GM19351 (cell line): ENCODE data around the gene NCLN.
A peak's percentile ranks its signal among the peaks of the same experiment; 100 is the strongest.
"Not testable (repeated sequence)": the region's sequence is repeated elsewhere in the genome, so short reads cannot be mapped to it uniquely, and the experiment has no call there.

ENCODE experiments used
- ATAC-seq: cut with Tn5 transposase; IDR thresholded peaks from one replicate; pipeline ENCODE4 v1.9.1; 2021; ENCODE audit warnings: mild to moderate bottlenecking, moderate library complexity; ENCODE audit not compliant: unreplicated experiment

NCLN gene

DNA sequence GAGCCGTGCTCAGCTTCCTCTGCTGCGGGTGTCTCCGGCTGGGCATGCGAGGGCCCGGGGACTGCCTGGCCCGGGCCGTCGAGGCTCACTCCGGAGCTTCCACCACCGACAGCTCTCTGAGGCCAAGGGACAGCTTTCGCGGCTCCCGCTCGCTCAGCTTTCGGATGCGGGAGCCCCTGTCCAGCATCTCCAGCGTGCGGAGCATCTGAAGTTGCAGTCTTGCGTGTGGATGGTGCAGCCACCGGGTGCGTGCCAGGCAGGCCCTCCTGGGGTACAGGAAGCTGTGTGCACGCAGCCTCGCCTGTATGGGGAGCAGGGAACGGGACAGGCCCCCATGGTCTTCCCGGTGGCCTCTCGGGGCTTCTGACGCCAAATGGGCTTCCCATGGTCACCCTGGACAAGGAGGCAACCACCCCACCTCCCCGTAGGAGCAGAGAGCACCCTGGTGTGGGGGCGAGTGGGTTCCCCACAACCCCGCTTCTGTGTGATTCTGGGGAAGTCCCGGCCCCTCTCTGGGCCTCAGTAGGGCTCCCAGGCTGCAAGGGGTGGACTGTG lies 5.9 kb upstream of the NCLN start:
- no peak for ATAC-seq

DNA sequence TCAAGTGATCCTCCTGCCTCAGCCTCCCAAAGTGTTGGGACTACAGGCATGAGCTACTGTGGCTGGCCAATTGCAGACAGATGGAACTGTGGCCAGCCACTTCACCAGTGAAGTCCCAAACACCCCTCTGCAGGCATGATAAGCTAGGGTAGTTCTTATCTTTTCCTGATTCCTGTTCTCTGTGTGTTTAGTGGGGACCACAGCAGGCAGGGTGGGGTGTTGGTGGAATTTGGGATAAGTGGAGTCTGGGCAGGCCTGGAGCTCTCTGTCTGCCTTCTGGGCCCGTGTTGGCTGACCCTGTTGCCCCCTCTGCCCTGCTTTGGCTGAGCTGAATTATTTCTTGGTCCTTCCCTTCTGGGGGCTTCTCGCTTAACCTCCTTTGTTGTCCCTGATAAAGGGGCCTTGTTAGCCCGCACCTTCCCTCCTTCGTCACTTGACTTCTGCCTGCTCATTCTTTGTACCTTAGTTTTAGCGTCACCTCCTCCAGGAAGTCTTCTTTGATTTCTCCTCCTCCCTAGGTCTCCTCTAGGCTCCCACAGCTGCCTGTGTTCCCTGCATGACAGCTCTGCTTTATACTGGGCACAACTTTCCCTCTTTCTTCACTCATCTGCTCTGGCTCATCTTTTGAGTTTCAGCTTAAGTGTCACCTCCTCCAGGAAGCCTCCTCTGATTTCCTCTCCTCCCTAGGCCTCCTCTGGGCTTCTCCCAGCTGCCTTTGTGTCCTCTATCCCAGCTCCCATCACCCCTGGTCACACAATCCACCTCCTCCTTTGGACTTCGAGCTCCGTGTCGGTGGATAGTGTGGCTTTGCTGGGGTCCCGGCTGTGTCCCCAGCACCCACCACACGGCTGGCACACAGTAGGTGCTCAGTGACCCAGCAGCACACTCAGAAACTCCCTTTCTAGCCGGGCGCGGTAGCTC lies 1.7 kb upstream of the NCLN start:
- ATAC-seq = no peak

DNA sequence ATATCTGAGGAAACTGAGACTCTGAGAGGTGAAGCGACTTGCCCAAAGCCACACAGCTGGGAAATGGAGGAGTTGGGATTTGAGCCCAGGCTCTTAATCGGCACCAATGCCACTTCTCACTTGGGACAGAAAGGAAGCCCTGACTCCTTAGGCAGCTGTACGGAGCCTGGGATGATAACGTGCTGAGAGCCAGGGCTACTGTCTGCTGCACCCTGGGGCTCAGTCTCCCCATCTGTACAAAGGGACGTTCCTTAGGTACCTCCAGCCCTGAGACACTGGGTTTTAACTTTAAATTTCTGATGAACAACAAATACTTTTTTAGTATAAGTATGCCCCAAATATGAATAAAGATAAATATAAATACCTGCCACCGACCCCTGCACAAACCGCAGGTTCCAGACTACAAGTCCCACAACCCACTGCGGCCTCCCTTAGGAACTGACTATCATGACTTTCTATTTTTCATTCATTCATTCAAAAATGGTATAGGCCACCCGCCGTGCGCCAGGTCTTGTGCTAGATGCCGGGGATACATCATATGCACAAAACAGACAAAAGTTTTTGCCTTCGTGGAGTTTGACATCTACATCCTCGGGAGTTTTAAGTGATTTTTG lies 776 bp upstream of the NCLN start:
- ATAC-seq = no peak

DNA sequence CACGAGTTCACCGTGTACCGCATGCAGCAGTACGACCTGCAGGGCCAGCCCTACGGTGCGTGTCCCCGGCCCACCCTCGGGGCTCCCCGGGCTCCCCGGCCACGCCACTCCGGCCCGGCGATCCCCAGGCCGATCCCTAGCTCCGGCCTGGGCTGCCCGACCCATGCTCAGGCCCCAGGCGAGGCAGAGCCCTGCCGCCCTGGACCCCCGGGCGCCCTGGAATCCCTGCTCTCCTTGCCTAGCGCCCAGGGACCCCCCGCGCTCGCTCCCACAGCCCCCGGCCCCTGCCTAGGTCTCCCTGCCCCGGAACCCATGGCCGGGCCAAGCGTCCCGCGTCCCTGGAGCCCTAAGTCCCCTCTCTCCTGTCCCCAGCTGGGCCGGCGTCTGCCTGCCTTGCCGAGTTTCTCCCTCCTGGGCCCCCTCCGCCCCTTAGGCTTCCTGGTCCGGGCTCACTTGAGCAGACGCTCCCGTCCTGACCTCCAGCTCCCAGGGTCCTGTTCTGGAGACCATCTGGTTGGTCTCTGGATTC lies 494 bp downstream of the NCLN start:
- ATAC-seq = peak; percentile 2

DNA sequence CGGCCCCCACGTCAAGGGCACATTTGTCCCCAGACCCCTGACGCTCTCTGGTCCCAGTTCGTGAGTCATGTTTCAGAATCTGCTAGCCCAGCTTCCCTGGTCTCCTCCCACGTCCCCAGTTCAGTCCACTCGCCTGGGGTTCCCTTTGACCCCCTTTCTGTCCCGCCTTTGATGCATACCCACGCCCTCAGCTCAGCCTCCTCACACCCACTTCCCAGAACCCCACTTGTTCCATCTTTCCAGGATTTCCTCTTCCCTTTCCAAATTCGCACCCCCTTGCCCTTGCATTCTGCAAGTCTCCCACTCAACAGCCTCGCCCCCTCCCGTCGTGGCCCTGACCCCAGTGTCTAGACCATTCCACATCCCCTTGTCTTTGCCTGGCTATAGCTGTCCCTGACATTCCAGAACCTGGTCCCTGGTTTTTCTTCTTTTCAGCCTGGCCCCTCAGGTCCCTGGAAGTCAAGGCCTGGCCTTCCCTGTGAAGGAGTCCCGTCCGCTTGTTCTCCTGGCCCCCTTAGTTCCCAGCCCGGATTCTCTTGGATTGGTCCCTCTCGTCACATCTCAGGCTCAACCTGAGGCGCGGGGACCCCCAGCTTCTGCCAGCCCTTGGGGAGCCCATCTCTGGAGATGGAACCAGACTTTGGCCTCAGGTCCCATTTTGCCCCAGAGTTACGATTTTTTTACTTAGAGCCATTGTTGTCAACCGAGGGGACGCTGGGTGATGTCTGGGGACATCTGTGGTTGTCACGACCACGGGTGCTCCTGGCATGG lies 1.3 kb downstream of the NCLN start:
- no peak for ATAC-seq

DNA sequence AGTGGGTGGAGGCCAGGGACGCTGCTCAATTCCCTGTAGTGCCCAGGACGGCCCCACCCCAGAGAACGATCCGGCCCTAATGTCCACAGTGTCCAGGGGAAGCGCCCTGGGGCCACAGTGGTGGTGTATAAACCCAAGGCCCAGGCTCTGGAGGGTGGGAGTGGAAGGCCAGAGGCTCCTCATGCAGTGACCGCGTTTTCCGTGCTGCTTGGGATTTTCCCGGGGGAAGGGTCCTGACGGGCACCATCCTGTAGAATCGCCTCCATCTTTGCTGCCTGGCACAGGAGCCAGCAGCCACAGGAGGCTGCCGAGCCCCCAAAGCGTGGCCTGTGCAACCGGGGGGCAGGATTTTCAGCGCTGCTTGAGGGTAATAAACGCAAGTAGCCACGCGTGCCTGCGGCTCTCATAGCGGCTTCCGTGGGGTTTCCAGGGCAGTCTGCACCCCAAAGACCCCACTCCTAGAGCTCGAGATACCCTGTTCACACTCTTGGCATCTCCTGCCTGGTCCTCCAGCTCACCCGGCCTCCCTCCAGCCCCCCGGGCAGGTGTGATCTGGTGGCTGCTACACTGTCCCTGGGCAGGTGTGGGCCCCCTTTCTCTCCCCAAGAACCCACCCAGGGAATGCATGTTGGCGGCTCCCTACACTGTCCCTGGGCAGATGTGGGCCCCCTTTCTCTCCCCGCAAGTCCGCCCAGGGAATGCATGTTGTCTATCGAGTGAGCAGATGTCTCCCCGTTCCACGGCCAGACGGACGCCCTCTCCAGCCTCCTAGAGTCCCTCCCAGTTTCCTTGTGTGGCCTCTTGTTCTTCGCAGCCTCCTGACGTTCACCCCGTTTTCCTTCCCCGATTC lies 2.2 kb downstream of the NCLN start:
- no peak for ATAC-seq

DNA sequence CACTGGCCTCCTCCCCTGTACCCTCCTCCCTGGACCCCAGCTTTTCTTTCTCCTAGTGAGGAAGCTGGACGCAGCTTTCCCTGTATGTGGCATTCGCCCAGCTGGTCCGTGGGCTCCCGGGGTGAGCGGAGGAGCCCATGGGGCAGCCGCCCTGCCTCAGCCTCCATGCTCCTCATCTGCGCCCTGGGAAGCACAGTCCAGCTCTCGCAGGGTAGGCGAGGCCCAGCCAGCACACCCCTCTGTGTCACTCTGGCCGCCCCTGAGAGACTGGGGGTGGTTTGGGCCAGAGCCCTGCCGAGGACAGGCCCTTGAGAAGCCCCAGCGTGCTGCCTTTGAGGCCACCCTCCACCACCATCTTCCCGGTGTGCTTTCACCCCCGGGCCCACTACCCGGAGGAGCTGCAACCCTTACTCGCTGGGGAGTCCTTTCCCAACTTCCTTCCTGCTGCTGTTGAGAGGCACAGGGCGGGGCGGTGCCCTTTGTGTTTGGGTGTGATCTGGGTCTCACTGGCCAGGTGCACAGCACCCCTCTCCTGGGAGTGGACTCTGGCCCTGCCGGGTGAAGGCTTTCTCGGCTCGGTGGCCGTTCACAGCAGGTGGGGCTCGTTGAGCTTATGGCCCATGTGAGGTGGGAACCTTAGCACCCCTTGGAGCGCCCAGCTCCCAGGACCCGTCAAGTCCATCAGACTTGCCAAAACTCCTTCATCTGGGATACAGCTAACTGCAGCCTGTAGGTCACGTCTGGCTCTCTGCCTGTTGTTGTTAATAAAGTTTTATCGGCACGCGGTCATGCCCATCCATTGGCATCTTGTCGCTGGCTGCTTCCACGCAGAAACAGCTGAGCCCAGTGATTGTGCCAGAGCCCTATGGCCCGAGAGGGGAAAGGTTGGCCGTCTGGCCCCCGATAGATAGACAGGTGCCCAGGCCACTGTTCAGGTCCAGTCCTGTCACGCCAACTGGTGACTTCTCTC lies 3.2 kb downstream of the NCLN start:
- no peak for ATAC-seq

DNA sequence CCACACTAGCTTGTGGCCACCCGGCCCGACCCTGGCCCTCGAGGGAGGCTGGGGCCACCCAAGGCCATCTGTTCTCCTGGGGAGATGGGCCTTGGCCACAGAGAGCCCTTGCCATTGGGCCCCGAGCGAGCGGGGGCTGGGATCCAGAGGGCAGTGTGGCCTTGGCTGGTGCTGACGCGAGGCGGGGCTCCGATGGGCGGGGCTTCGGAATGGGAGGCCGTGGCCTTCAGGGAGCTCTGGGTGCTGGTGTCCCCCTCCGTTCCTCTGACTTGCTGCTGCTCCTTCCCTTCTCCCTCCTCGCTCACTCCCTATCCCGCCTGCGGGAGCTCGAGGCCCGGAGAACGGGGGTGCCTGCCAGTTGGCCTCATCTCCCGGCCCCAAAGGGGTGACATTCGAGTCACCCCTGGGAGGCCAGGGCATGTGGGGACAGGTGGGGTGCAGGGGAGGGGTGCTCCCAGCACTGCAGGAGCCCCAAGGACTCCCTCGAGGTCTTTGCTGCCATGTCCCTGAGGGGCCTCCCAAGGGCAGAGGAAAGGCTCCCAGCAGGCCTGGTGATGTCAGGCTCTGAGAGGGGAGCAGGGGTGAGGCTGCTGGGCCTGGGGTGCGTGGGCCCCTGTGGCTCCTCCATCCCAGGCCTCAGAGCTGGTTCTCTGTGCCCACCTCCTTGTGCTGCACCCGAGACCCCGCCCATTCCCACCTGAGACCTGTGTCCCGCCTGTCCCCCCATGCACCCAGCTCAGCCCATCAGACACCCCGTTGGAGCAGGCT lies 4.2 kb downstream of the NCLN start:
- ATAC-seq = no peak

DNA sequence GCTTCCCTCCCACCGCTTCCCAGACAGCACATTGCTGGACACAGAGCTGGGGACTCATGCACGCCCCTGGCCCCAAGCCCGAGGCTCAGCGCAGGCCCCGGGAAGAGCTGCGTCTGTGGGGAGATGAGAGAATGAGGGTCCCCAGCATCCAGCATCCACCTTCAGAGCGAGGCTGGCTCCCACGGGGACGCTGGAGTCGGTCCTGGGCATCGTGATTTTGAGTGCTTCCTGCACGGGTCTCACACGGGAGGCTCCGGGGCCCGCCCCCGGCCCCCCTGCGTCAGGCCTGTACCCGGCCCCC lies 4.7 kb downstream of the NCLN start:
- no peak for ATAC-seq

DNA sequence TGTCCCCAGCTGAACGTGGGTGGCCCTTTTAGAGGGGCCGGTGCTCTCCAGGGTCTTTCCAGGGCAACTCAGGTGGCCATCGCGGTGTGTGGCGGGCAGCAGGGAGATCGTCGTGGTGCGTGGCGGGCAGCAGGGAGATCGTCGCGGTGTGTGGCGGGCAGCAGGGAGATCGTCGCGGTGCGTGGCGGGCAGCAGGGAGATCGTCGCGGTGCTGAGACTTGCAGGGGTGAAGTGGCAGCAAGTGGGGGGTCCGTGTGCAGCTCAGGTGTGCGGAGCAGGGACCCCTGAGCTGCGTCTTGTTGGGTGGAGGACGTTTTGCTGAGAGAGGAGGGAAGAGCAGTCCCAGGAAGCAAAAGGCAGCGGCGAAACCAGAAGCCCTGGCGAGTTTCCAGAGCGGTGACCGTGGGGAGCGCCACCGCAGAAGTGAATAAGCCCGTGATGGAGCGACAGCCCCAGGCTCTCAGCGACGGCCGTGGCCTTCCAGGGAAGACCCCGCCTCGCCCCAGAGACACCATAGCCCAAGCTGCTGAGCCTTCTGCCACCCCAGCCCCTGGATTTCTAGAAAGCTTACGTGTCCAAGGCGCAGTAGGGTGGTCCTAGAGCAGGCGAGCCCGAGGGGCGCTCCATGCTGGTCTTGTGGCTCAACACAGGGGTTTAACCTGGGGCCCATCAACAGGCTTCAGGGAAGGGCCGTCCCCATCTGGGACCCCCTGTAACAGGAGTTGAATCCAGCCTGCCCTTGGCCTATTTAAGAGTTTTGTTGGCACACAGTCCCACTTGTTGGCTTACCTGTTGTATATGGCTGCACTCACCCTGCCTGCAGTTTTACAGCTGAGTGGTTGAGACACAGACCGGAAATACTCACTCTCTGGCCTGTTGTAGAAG lies 5.4 kb downstream of the NCLN start:
- ATAC-seq = no peak

DNA sequence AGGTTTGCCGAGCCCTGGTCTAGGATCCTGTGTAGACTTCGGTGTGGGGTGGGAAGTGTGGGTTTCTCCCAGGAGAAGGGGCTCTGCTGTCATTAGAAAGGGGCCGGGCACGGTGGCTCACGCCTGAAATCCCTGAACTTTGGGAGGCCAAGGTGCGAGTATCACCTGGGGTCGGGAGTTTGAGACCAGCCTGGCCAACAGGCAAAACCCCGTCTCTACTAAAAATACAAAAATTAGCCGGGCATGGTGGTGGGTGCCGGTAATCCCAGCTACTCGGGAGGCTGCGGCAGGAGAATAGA lies 6.0 kb downstream of the NCLN start:
- ATAC-seq = not testable (repeated sequence)

DNA sequence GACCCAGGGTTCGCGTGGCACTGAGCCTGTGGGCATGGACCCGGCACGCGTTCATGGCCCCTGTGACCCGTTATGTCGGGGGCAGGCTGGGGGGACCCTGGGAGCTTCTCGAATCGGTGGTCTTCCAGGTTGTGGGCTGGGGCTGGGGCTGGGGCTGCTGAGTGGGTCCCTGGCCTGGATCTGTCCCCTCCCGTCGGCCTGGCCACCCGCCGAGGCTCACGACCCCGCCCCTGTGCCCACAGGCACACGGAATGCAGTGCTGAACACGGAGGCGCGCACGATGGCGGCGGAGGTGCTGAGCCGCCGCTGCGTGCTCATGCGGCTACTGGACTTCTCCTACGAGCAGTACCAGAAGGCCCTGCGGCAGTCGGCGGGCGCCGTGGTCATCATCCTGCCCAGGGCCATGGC lies 6.5 kb downstream of the NCLN start:
- no peak for ATAC-seq

DNA sequence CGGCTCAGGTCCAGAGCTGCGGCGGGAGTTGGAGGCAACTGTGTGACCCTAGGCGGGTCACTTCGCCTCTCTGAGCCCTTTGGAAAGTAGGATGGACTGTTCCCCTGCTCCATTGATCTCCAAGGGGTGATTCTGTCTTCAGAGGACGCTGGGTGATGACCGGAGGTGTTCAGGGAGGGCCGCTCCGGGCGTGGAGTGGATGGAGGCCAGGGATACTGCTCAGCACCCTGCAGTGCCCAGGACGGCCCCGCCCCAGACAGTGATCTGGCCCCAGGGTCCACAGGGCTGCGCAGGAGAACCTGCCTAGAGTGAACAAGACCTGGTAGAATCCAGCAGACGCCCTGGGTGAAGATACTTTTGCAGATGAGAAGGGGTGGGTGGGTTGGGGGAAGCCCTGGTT lies 7.0 kb downstream of the NCLN start:
- no peak for ATAC-seq

DNA sequence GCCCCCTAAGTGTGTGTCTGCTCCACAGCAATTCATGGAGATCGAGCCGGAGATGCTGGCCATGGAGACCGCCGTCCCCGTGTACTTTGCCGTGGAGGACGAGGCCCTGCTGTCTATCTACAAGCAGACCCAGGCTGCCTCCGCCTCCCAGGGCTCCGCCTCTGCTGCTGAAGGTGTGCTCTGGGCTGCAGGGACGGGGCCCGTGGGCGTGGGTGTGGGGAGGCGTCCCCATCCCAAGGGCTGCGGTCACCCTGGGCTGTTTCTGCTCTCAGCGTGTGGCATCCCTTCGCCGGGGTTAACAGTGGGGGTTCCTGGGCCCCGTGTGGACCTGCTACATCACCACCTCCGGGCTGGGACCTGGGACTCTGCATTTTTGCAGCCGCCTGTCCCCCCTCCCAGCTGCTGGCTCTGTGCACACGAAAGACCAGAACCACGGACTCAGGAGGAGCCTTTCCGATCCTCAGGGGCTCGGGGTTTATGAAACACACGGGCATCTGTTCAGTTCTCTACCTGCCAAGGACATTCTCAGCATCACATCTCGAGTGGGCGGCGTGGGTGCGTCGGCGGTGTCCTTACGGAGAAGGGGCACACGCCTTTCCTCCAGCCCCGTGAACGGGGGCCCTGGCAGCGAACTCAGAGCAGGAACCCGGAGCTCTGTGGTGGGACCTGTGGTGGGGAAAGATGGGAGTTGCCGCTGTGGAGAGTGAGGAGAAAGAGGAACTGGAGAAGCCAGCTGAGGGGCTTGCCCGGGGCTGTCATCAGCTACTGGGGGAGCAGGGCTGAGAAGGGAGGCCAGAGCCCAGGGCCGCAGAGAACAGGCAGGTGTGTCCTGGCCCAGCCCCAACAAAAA lies 7.8 kb downstream of the NCLN start:
- ATAC-seq = no peak

DNA sequence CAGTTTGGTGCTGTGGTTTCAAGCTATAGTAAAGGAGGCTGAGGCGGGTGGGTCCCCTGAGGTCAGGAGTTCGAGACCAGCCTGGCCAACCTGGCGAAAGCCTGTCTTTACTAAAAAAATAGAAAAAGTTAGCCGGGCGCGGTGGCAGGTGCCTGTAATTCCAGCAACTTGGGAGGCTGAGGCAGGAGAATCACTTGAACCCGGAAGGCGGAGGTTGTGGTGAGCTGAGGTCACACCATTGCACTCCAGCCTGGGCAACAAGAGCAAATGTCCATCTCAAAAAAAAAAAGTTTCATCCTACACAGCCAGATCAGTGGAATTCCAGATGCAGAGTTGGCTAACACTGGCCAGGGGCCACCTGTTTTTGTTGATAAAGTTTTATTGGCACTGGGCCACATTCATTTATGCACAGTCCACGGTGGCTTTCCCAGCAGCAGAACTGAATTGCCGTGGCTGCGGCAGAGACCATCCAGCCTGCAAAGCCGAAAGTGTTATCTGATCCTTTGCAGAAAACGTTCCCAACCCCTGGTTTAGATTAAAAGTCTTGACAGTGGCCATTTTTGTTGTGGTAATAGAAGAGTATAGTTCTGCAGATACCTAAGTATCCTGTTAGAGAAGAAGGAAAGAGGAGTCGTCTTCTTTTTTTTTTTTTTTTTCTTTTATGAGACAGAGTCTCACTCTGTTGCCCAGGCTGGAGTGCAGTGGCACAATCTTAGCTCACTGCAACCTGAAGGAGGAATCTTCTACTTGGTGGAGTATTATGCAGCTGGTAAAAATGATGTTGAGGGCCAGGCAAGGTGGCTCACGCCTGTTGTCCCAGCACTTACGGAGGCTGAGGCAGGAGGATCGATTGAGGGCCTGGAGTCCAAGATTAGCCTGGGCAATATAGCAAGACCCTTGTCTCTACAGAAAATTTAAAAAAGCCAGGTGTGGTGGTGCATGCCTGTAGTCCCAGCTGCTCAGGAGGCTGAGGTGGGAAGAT lies 8.7 kb downstream of the NCLN start:
- ATAC-seq = no peak
